Measurements from ENCODE around the gene FYN. TPM values are rescaled to one million over a fixed set of nuclear protein-coding genes. Genes with fewer than 3 reads are reported as not detected.

FYN gene
- total RNA-seq, 1 experiment from 2014 or later: 37.8 TPM

- TF ChIP-seq, protein P1, sequence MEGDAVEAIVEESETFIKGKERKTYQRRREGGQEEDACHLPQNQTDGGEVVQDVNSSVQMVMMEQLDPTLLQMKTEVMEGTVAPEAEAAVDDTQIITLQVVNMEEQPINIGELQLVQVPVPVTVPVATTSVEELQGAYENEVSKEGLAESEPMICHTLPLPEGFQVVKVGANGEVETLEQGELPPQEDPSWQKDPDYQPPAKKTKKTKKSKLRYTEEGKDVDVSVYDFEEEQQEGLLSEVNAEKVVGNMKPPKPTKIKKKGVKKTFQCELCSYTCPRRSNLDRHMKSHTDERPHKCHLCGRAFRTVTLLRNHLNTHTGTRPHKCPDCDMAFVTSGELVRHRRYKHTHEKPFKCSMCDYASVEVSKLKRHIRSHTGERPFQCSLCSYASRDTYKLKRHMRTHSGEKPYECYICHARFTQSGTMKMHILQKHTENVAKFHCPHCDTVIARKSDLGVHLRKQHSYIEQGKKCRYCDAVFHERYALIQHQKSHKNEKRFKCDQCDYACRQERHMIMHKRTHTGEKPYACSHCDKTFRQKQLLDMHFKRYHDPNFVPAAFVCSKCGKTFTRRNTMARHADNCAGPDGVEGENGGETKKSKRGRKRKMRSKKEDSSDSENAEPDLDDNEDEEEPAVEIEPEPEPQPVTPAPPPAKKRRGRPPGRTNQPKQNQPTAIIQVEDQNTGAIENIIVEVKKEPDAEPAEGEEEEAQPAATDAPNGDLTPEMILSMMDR (IDR thresholded peaks at IDR 0.05; ENCODE audit: unreplicated experiment): no peak
- no peak for DNase-seq (ENCODE audit: unreplicated experiment)
- Mint-ChIP-seq H3K27ac (ENCODE audit: low read depth, unreplicated experiment) (no peak overlapping the region), H3K27me3 (ENCODE audit: insufficient read depth, unreplicated experiment) (no peaks in the 10 kb centered on the region), H3K9me3 (ENCODE audit: unreplicated experiment) (no peaks in the 10 kb centered on the region), H3K4me1 (ENCODE audit: insufficient read depth, unreplicated experiment) (peaks cover 8% of the 10 kb centered on the region), H3K36me3 (ENCODE audit: insufficient read depth, unreplicated experiment) (no peaks in the 10 kb centered on the region), H3K4me3 (ENCODE audit: unreplicated experiment) (no peak overlapping the region)
- ChIA-PET POLR2A (no interaction called here), CTCF (interaction anchor here (0.7 kb wide), 1 partner anchor 370 kb away, joined by 3 read pairs; no protein-coding TSS in a partner anchor)
- no TSS peak for BruUV-seq (replicated peaks)
- intact Hi-C loops (cut with micrococcal nuclease): no loop called here
Measured at GRCh38 chr6:111829581-111829980, 43.7 kb downstream of the FYN start.

GRCh38 chr6:111828809-111829208 is 44.4 kb downstream of the FYN start:
- intact Hi-C loops (cut with micrococcal nuclease): no loop called here
- no peaks in the 10 kb centered on the region for H3K9me3 Mint-ChIP-seq (ENCODE audit: unreplicated experiment)
- TF ChIP-seq, protein P1 (IDR thresholded peaks at IDR 0.05; ENCODE audit: unreplicated experiment): no peak
- no peaks in the 10 kb centered on the region for H3K27me3 Mint-ChIP-seq (ENCODE audit: insufficient read depth, unreplicated experiment)
- no peak overlapping the region for H3K4me3 Mint-ChIP-seq (ENCODE audit: unreplicated experiment)
- POLR2A ChIA-PET: interaction anchor here (1.4 kb wide), 1 partner anchor 10 kb away, joined by 4 read pairs; no protein-coding TSS in a partner anchor
- no peak overlapping the region for H3K27ac Mint-ChIP-seq (ENCODE audit: low read depth, unreplicated experiment)
- CTCF ChIA-PET: no interaction called here
- no TSS peak for BruUV-seq (replicated peaks)
- H3K4me1 Mint-ChIP-seq (ENCODE audit: insufficient read depth, unreplicated experiment): peaks cover 16% of the 10 kb centered on the region
- H3K36me3 Mint-ChIP-seq (ENCODE audit: insufficient read depth, unreplicated experiment): no peaks in the 10 kb centered on the region
- no peak for DNase-seq (ENCODE audit: unreplicated experiment)

- Mint-ChIP-seq H3K36me3 (ENCODE audit: insufficient read depth, unreplicated experiment) (no peaks in the 10 kb centered on the region), H3K27ac (ENCODE audit: low read depth, unreplicated experiment) (no peak overlapping the region), H3K27me3 (ENCODE audit: insufficient read depth, unreplicated experiment) (no peaks in the 10 kb centered on the region), H3K4me1 (ENCODE audit: insufficient read depth, unreplicated experiment) (peaks cover 27% of the 10 kb centered on the region), H3K9me3 (ENCODE audit: unreplicated experiment) (no peaks in the 10 kb centered on the region), H3K4me3 (ENCODE audit: unreplicated experiment) (no peak overlapping the region)
- CTCF ChIA-PET: interaction anchor here (0.6 to 1.0 kb wide), 2 partner anchors 10 to 462 kb away, joined by 4 to 5 read pairs; no protein-coding TSS in a partner anchor
- TF ChIP-seq, protein P1 (IDR thresholded peaks at IDR 0.05; ENCODE audit: unreplicated experiment): no peak
- no TSS peak for BruUV-seq (replicated peaks)
- POLR2A ChIA-PET: interaction anchor here (1.3 kb wide), 1 partner anchor 10 kb away, joined by 4 read pairs; no protein-coding TSS in a partner anchor
- DNase-seq (ENCODE audit: unreplicated experiment): no peak
- intact Hi-C loops (cut with micrococcal nuclease): no loop called here
Measured at GRCh38 chr6:111825439-111826086, 47.7 kb downstream of the FYN start.

DNA sequence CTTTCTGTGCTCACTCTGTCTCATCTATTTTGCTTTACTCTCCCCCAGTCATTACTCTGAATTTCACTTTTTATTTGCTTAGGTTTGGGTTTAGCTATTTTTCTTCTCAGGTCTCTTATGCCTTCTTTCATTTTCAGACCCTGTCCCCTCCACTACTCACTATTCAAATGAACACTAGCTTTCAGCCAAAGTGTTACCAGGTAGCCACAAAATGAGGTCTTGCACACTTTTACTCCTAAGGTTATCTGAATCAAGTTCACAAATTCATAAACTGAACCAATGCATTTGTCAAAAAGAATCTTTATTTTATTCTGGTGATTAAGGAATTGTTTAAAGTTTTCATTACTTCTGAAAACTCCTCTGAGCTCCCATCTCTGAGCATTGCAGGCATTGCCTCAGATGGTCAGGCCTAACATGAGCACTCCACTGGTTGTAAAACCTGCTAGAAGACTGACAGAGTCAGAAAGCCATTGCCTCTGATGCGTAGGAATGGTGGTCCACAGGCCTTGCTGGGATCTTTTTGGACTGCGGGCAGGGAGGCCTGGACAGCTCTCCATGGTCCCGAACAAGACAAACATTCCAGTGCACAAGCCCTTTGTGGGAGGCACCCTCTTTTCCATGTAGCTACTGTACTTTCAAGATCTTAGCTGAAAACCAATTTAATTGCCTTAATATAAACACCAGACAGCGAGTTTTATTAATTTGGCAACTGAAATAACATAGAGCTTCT is 48.5 kb downstream of the FYN start:
- Mint-ChIP-seq H3K27ac (ENCODE audit: low read depth, unreplicated experiment) (peak overlapping the region; percentile 7), H3K4me3 (ENCODE audit: unreplicated experiment) (no peak overlapping the region), H3K9me3 (ENCODE audit: unreplicated experiment) (no peaks in the 10 kb centered on the region), H3K27me3 (ENCODE audit: insufficient read depth, unreplicated experiment) (no peaks in the 10 kb centered on the region), H3K36me3 (ENCODE audit: insufficient read depth, unreplicated experiment) (no peaks in the 10 kb centered on the region), H3K4me1 (ENCODE audit: insufficient read depth, unreplicated experiment) (peaks cover 27% of the 10 kb centered on the region)
- ChIA-PET CTCF (interaction anchor here (0.6 to 1.2 kb wide), 5 partner anchors 10 to 461 kb away, joined by 3 to 5 read pairs (median 3); no protein-coding TSS in a partner anchor), POLR2A (interaction anchor here (1.3 kb wide), 1 partner anchor 9 kb away, joined by 4 read pairs; no protein-coding TSS in a partner anchor)
- BruUV-seq (replicated peaks): no TSS peak
- no peak for DNase-seq (ENCODE audit: unreplicated experiment)
- TF ChIP-seq, protein P1 (IDR thresholded peaks at IDR 0.05; ENCODE audit: unreplicated experiment): no peak
- intact Hi-C loops (cut with micrococcal nuclease): no loop called here
